ENCODE data around the gene ASF1B. TPM values are rescaled to one million over a fixed set of nuclear protein-coding genes. Genes with fewer than 3 reads are reported as not detected.

The ASF1B gene
- total RNA-seq, result 10 to 100 TPM; 12.4 to 33.0 TPM

GRCh38 chr19:14136509-14137281 lies at the start of gene ASF1B:
Gene ASF1B (minus strand): TSS chr19:14136589. CDS start chr19:14136456, 133 bp downstream.

DNA sequence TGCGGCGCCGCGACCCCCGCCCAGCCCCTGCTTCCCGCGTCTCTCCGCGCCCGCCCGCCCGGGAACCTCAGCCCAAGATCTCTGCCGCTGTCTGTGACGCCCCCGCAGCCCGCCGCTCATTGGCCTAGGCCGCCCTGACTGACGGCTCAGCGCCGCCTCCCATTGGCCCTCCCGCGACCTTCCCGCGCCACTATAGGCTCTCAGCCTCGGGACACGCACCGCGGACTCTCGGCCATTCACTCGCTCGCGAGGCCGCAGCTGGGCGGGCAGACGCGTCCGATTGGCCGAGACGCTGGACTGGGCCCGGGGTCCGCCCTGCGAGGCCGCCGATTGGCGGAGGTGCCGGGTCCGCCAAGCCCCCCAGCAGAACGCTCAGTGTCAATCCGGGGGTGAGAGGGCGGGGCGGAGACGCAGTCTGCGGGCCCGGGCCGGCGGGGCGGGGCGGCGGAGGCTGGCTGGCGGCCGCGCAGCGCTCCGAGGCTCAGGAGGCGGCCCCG lies 18.7 kb downstream of the ASF1B start, which contains the start of gene PRKACA:
TSS of gene PRKACA (minus strand) at position 95 of the 497 bp plus-strand sequence. CDS start 215 bp downstream, outside the sequence.

DNA sequence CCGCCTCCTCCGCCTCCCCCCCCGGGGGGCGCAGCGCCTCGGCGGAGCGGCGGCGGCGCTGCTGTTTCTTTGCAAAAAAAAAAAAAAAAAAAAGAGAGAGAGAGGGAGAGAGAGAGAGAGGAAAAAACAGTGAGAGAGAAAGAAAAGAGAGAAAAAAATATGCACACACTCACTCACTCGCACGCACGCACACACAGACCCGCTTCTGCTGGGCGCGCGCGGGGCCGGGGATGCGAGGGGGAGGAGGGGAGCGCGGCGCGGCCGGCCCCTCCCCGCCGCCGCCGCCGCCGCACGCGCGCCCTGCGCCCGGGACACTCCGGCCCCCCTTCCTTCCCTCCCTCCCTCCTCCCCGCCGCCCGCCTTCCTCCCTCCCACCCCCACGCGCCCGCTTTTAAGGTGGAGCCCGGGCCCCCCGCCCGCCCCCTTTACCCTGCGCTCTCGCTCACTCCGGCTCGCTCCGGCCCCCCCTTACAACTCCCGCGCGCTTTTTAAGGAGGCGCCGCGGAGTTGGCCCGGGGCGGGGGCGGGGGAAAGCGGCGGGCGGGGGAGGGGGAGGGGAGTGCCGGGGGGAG lies 45.8 kb downstream of the ASF1B start, which contains the start of gene SAMD1:
TSS of gene SAMD1 (minus strand) at position 243 of the 572 bp plus-strand sequence.

DNA sequence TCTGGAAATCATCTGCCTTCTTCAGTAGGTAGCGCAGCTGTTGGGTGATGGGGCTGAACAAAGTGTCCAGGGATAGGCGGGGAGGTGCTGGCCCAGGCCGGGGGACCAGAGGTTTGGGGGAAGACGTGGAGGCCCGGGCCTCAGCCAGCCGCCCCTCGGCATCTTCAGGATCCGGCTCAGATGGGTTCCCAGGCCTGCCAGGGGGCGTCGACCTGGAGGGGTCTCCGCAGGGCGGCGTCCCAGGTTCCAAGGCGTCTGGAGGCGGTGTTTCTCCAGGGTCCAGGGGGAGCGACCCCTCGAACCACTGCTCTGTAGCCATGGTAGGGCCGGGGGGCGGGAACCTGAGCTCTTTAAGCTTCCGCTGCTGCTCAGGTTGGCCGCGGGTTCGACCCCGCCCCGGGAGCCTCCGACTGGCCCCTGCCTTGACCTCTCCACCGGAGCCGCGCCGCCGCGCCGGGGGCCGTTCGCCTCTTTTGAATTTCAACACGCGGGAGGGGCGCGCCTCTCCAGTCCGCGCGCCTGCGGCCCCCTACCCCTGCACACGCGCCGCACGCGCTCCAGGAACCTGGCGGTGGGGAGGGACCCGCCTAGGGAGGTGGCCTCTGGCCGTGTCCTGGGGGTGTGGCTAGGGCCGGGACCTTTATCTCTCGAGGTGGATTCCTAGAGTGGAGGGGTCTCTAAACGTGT lies 50.9 kb downstream of the ASF1B start, which contains the start of gene C19orf67:
TSS of gene C19orf67 (minus strand) at position 475 of the 687 bp plus-strand sequence. CDS start at position 319, 156 bp downstream.

GRCh38 chr19:14072535-14073260 lies 63.7 kb downstream of the ASF1B start, which contains the start of gene MISP3:
Gene MISP3 (plus strand): TSS chr19:14072786. CDS start chr19:14073310, 524 bp downstream.

Other genes starting within 250 kb of the ASF1B start
- 1 to 10 TPM in 1 of 2 donors, under 1 TPM in 1; 1.00 to 1.4 TPM for gene BRME1, start 230.5 kb downstream of the ASF1B start, total RNA-seq
- 10 to 100 TPM; 14.3 to 19.3 TPM for gene CC2D1A, start 230.4 kb downstream of the ASF1B start, total RNA-seq
- gene PODNL1, start 198.2 kb downstream of the ASF1B start, total RNA-seq, result under 1 TPM; under 0.01 to 0.33 TPM
- gene DCAF15, start 184.1 kb downstream of the ASF1B start, total RNA-seq, result 10 to 100 TPM; 12.4 to 16.3 TPM
- gene RFX1, start 130.3 kb downstream of the ASF1B start, total RNA-seq, result 1 to 10 TPM; 2.4 to 3.0 TPM
- not detected for gene RLN3, start 108.4 kb downstream of the ASF1B start, total RNA-seq
- gene IL27RA, start 104.8 kb downstream of the ASF1B start, total RNA-seq, result 1 to 10 TPM; 4.7 to 4.8 TPM
- gene PALM3, start 74.5 kb downstream of the ASF1B start, total RNA-seq, result under 1 TPM; under 0.01 to 0.33 TPM
- under 1 TPM in 1 of 2 donors, not detected in 1; 0.69 TPM for gene MISP3, start 63.8 kb downstream of the ASF1B start, total RNA-seq
- gene C19orf67, start 50.8 kb downstream of the ASF1B start, total RNA-seq, result not detected
- gene SAMD1, start 45.8 kb downstream of the ASF1B start, total RNA-seq, result 10 to 100 TPM in 1 of 2 donors, 1 to 10 TPM in 1; 7.6 to 16.3 TPM
- gene PRKACA, start 18.8 kb downstream of the ASF1B start, total RNA-seq, result 10 to 100 TPM; 41.6 to 54.0 TPM
- 1 to 10 TPM; 2.7 to 5.2 TPM for gene ADGRL1, start 69.6 kb upstream of the ASF1B start, total RNA-seq
- gene ADGRE5, start 244.9 kb upstream of the ASF1B start, total RNA-seq, result 10 to 100 TPM; 20.0 to 36.0 TPM